Endothelial cell of umbilical vein (primary cell): ENCODE data around the gene NECAB2. TPM values are rescaled to one million over a fixed set of nuclear protein-coding genes. Genes with fewer than 3 reads are reported as not detected.

ENCODE experiments used
- BruUV-seq: library from RNA; stranded (reverse); fragments of 400-500 nt; replicated peaks from 2 replicates; lab custom pipeline; 2021; lab: Mats Ljungman, UMichigan
- CTCF ChIA-PET: fragments of 300-600, 350-600 bp; sonication (Branson Sonifier 250); formaldehyde crosslinking; loops from one replicate; lab custom pipeline; 2021; ENCODE audit warnings: antibody characterized with exemption, inconsistent platforms; lab: Charles Lee
- POLR2A ChIA-PET: fragments of 300-600, 350-600 bp; sonication (Branson Sonifier 250); formaldehyde crosslinking; loops from one replicate; lab custom pipeline; 2021; ENCODE audit warnings: antibody characterized with exemption, inconsistent platforms; lab: Charles Lee
- DNase-seq: peaks from one replicate; pipeline ENCODE4 v3.0.0-alpha.2; 2011; ENCODE audit warnings: low read depth, low spot score
- FAIRE-seq: peaks from 2 replicates; lab custom pipeline; 2011; peaks lifted over from hg19 to GRCh38; lab: Jason Lieb, UNC
- H2AFZ ChIP-seq: 2 replicates; pipeline ENCODE4 v1.6.0; 2012; ENCODE audit warnings: low read depth, low read length, control low read depth, inconsistent platforms
- H3K27ac ChIP-seq: 2 replicates; pipeline ENCODE4 v1.5.1; 2011; ENCODE audit warnings: low read depth, mild to moderate bottlenecking, control low read depth, low read length, moderate library complexity; ENCODE audit not compliant: insufficient read depth
- H3K27me3 ChIP-seq, 2 experiments: 2 replicates each; pipeline versions ENCODE4 v1.6.0 to v1.6.1; 2011; ENCODE audit warnings: low read length in 2 of 2, mixed read lengths in 1 of 2; ENCODE audit not compliant: control insufficient read depth in 2 of 2, insufficient read depth in 2 of 2
- H3K36me3 ChIP-seq, 2 experiments: 2 replicates in 1 of 2; 3 replicates in 1 of 2; pipeline ENCODE4 v1.5.1; 2011; ENCODE audit warnings: low read length in 2 of 2, mild to moderate bottlenecking in 1 of 2, moderate library complexity in 1 of 2; ENCODE audit not compliant: control insufficient read depth in 2 of 2, insufficient read depth in 2 of 2; ENCODE audit errors: extremely low read depth in 1 of 2
- H3K4me1 ChIP-seq: 3 replicates; pipeline ENCODE4 v1.5.1; 2011; ENCODE audit warnings: mild to moderate bottlenecking, low read length; ENCODE audit not compliant: control insufficient read depth, insufficient read depth; ENCODE audit errors: extremely low read depth
- H3K4me2 ChIP-seq: 2 replicates; pipeline ENCODE4 v1.6.1; 2011; ENCODE audit warnings: low read length, control low read depth, mixed read lengths; ENCODE audit not compliant: insufficient read depth
- H3K4me3 ChIP-seq, 3 experiments: fragments of 200-600 bp in 1 of 3; sonication (generic), shearing (Covaris generic) in 1 of 3; replicated peaks in 1 of 3; 2 replicates each; pipeline ENCODE4 v1.5.1; 2011 to 2016; ENCODE audit warnings: control low read depth in 3 of 3, low read length in 3 of 3, mild to moderate bottlenecking in 2 of 3, inconsistent platforms in 1 of 3, low read depth in 1 of 3, moderate library complexity in 1 of 3; ENCODE audit not compliant: insufficient read depth in 1 of 3
- H3K79me2 ChIP-seq: 2 replicates; pipeline ENCODE4 v1.6.0; 2012; ENCODE audit warnings: low read length, inconsistent platforms; ENCODE audit not compliant: control insufficient read depth, insufficient read depth
- H3K9ac ChIP-seq: replicated peaks from 2 replicates; pipeline ENCODE3; 2011; ENCODE audit warnings: low read length, control low read depth; ENCODE audit not compliant: insufficient read depth; ENCODE audit errors: extremely low read depth
- H3K9me1 ChIP-seq: replicated peaks from 3 replicates; pipeline ENCODE4 v1.6.0; 2011; ENCODE audit warnings: mild to moderate bottlenecking, low read length; ENCODE audit not compliant: control insufficient read depth, insufficient read depth; ENCODE audit errors: extremely low read depth
- H3K9me3 ChIP-seq: replicated peaks from 2 replicates; pipeline ENCODE4 v1.5.1; 2012; ENCODE audit warnings: low read length, inconsistent platforms; ENCODE audit not compliant: control insufficient read depth, insufficient read depth
- H4K20me1 ChIP-seq: replicated peaks from 2 replicates; pipeline ENCODE3; 2011; ENCODE audit warnings: mild to moderate bottlenecking, low read length; ENCODE audit not compliant: control insufficient read depth, insufficient read depth; ENCODE audit errors: extremely low read depth
- MYC ChIP-seq: IDR thresholded peaks from one replicate; pipeline ENCODE4 v1.6.1; 2011; ENCODE audit warnings: mild to moderate bottlenecking, low read depth, low read length
- POLR2AphosphoS5 ChIP-seq: IDR thresholded peaks from 2 replicates; pipeline ENCODE4 v1.6.1; 2012; ENCODE audit warnings: low read depth, mild to moderate bottlenecking, control low read depth, low read length, moderate library complexity; ENCODE audit not compliant: insufficient read depth
- dilution Hi-C: fragments of 300-500 bp; cut with MboI; formaldehyde crosslinking; loops from one replicate; pipeline ENCODE4 v1.15.0; 2019; ENCODE audit warnings: low sequenced_read_pairs; ENCODE audit not compliant: extremely low pct_ligation_motif_present
- intact Hi-C: fragments of 100-400 bp; cut with micrococcal nuclease; formaldehyde crosslinking; loops from one replicate; pipeline ENCODE4 v1.10.0; 2022
- polyA plus RNA-seq, 4 experiments: library from polyadenylated mRNA; depleted of rRNA in 3 of 4; stranded (reverse) in 3 of 4; unstranded in 1 of 4; fragments of >200 nt; gene quantifications; 2 replicates each; pipeline versions ENCODE4 v1.2.1 to v1.2.3, GENCODE V29; 2011 to 2012; ENCODE audit warnings: missing spikeins in 1 of 4
- total RNA-seq: library from RNA; stranded (reverse); gene quantifications from 2 replicates; pipeline ENCODE4 v1.2.3, GENCODE V29; 2021
- TF ChIP-seq, protein P1 (sequence below), 2 donors: IDR thresholded peaks; 1 replicate in 1 of 2; 2 replicates in 1 of 2; pipeline ENCODE4 v1.5.1; 2011; ENCODE audit warnings: low read length in 2 of 2, mild to moderate bottlenecking in 2 of 2, moderate library complexity in 2 of 2, control low read depth in 1 of 2, inconsistent platforms in 1 of 2, low read depth in 1 of 2; ENCODE audit not compliant: insufficient read depth in 1 of 2; ENCODE audit errors: extremely low read depth in 1 of 2

NECAB2 gene
- total and polyA plus RNA-seq, 2 donors (not counting 3 experiments of a cell fraction or from before 2014, with no cell fraction given), result 0.26 to 0.31 TPM

DNA sequence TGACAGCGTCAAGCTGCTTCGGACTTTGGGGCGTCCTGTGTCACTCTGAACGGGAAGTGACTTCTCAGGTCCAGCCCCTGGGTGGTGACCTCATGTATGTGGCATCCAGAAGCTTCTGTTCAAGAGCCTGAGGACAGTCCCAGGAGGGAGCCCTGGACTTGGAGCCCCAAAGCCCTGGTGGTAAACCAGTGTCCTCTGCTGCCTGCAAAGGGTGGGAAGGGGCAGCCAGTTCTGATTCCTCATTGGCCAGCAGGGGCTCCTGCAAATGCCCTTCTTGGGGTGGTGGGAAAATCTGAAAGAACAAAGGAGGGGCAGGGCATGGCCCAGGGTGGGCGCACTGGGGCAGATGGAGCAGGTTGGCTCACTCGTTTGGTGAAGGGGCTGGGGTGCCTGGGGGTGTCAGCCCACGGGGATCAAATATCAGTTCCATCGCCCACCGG, 13.4 kb upstream of the NECAB2 start:
- FAIRE-seq, result peak; percentile 83
- H3K4me2 ChIP-seq, result peak overlapping the region; percentile 70
- no peaks in the 10 kb centered on the region for H3K9me1 ChIP-seq
- no peaks in the 10 kb centered on the region for H4K20me1 ChIP-seq
- no peaks in the 10 kb centered on the region for H3K27me3 ChIP-seq
- peak overlapping the region; percentile 87 for H3K9ac ChIP-seq
- intact Hi-C loops (loop anchor here (1.0 to 10.0 kb wide), 3 partner anchors 88 to 350 kb away; partner anchors contain the start of gene SLC38A8), dilution Hi-C loops (no loop called here)
- TF ChIP-seq, protein P1, sequence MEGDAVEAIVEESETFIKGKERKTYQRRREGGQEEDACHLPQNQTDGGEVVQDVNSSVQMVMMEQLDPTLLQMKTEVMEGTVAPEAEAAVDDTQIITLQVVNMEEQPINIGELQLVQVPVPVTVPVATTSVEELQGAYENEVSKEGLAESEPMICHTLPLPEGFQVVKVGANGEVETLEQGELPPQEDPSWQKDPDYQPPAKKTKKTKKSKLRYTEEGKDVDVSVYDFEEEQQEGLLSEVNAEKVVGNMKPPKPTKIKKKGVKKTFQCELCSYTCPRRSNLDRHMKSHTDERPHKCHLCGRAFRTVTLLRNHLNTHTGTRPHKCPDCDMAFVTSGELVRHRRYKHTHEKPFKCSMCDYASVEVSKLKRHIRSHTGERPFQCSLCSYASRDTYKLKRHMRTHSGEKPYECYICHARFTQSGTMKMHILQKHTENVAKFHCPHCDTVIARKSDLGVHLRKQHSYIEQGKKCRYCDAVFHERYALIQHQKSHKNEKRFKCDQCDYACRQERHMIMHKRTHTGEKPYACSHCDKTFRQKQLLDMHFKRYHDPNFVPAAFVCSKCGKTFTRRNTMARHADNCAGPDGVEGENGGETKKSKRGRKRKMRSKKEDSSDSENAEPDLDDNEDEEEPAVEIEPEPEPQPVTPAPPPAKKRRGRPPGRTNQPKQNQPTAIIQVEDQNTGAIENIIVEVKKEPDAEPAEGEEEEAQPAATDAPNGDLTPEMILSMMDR (IDR thresholded peaks at IDR 0.05; ENCODE audit: extremely low read depth in 1 of 2, insufficient read depth in 1 of 2, low read depth in 1 of 2, low read length in 2 of 2), result peak in 1 of 2 donors; percentile 4
- TF ChIP-seq POLR2AphosphoS5 (no peak), MYC (no peak)
- peaks cover 22% of the 10 kb centered on the region for H3K4me1 ChIP-seq
- ChIA-PET POLR2A (no interaction called here), CTCF (interaction anchor here (0.9 to 2.1 kb wide), 8 partner anchors 10 to 668 kb away, joined by 3 to 14 read pairs (median 6); partner anchors contain the start of gene TAF1C)
- H3K4me3 ChIP-seq, result peak overlapping the region in 1 of 3 experiments; percentile 78
- H3K27ac ChIP-seq, result peak overlapping the region; percentile 91
- peaks cover 4% of the 10 kb centered on the region for H3K79me2 ChIP-seq
- BruUV-seq, result no TSS peak
- no peak for DNase-seq
- H3K9me3 ChIP-seq, result no peaks in the 10 kb centered on the region
- no peak overlapping the region for H2AFZ ChIP-seq
- peaks cover 0 to 2% of the 10 kb centered on the region in 2 experiments for H3K36me3 ChIP-seq
